Thymus (tissue), 11 donors: ENCODE measurements around the gene SMARCD3. TPM values are rescaled to one million over a fixed set of nuclear protein-coding genes. Genes with fewer than 3 reads are reported as not detected.

Source experiments
- DNase-seq, 9 donors: peaks; one replicate each; pipeline ENCODE4 v3.0.0-alpha.2; 2013; ENCODE audit warnings: low spot score in 9 of 9, low read depth in 6 of 9, missing footprints in 1 of 9
- H3K27ac ChIP-seq, 2 donors: one replicate each; pipeline ENCODE4 v1.5.1; 2013; ENCODE audit warnings: control low read depth in 1 of 2, low read depth in 1 of 2, low read length in 1 of 2, mild to moderate bottlenecking in 1 of 2, moderate library complexity in 1 of 2
- H3K27me3 ChIP-seq, 2 donors: one replicate each; pipeline ENCODE4 v1.5.1; 2013; ENCODE audit warnings: low read length in 1 of 2; ENCODE audit not compliant: control insufficient read depth in 2 of 2, insufficient read depth in 1 of 2
- H3K36me3 ChIP-seq, 2 donors: one replicate each; pipeline ENCODE4 v1.5.1; 2013; ENCODE audit warnings: low read length in 1 of 2, mild to moderate bottlenecking in 1 of 2, moderate library complexity in 1 of 2; ENCODE audit not compliant: control insufficient read depth in 2 of 2, insufficient read depth in 2 of 2
- H3K4me1 ChIP-seq, 2 donors: one replicate each; pipeline ENCODE4 v1.5.1; 2013; ENCODE audit warnings: low read length in 2 of 2; ENCODE audit not compliant: control insufficient read depth in 2 of 2, insufficient read depth in 2 of 2
- H3K4me3 ChIP-seq, 2 donors: one replicate each; pipeline ENCODE4 v1.5.1; 2013; ENCODE audit warnings: low read length in 2 of 2, control low read depth in 1 of 2, mild to moderate bottlenecking in 1 of 2
- H3K9me3 ChIP-seq, 2 donors: one replicate each; pipeline ENCODE4 v1.5.1; 2013; ENCODE audit warnings: low read length in 1 of 2, mild to moderate bottlenecking in 1 of 2; ENCODE audit not compliant: control insufficient read depth in 2 of 2, insufficient read depth in 1 of 2
- WGBS: extraction: QIAGEN DNeasy Blood & Tissue Kit; methylation state at CpG from one replicate; pipeline ENCODE4 v1.1.7; 2013; 5-methylcytosine and 5-hydroxymethylcytosine counted together
- polyA plus RNA-seq: library from polyadenylated mRNA; stranded (reverse); fragments of 200-250 nt; gene quantifications from one replicate; pipeline ENCODE4 v1.2.3, GENCODE V29; 2013
- total RNA-seq: library from RNA; stranded (reverse); fragments of 120-200 nt; gene quantifications from one replicate; pipeline ENCODE4 v1.2.4, GENCODE V29; 2013
- donor health status: healthy.

Gene SMARCD3
- total and polyA plus RNA-seq, 2 donors = 4.1 to 9.6 TPM

DNA sequence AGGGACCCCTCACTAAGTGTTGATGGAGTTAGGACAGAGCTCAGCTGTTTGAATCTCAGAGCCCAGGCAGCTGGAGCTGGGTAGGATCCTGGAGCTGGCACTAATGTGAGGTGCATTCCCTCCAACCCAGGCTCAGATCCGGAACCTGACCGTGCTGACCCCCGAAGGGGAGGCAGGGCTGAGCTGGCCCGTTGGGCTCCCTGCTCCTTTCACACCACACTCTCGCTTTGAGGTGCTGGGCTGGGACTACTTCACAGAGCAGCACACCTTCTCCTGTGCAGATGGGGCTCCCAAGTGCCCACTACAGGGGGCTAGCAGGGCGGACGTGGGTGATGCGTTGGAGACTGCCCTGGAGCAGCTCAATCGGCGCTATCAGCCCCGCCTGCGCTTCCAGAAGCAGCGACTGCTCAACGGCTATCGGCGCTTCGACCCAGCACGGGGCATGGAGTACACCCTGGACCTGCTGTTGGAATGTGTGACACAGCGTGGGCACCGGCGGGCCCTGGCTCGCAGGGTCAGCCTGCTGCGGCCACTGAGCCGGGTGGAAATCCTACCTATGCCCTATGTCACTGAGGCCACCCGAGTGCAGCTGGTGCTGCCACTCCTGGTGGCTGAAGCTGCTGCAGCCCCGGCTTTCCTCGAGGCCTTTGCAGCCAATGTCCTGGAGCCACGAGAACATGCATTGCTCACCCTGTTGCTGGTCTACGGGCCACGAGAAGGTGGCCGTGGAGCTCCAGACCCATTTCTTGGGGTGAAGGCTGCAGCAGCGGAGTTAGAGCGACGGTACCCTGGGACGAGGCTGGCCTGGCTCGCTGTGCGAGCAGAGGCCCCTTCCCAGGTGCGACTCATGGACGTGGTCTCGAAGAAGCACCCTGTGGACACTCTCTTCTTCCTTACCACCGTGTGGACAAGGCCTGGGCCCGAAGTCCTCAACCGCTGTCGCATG lies 11.0 kb downstream of the SMARCD3 start:
- WGBS = 98% methylated on average over 44 of the region's 44 CpGs
- no peaks in the 10 kb centered on the region for H3K9me3 ChIP-seq
- peaks cover 42 to 53% of the 10 kb centered on the region in 2 donors for H3K36me3 ChIP-seq
- H3K27me3 ChIP-seq = no peaks in the 10 kb centered on the region
- H3K27ac ChIP-seq = no peak overlapping the region
- no peak overlapping the region for H3K4me3 ChIP-seq
- peaks cover 12 to 18% of the 10 kb centered on the region in 2 donors for H3K4me1 ChIP-seq
- no peak for DNase-seq

DNA sequence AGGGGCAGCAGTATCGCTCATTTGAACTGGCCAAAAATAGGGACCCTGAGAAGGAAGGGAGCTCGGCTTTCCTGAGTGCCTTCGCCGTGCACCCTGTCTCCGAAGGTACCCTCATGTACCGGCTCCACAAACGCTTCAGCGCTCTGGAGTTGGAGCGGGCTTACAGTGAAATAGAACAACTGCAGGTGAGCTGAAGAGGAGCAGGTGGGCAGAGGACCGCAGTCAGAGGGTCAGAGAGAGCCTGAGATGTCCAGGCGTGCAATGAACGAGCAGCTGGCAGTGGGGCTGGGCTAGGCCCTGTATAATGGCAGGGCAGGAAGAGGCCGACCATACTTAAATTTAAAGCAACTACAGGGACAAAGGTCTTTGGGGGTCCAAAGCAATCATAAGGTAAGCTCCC lies 12.1 kb downstream of the SMARCD3 start:
- peaks cover 42 to 53% of the 10 kb centered on the region in 2 donors for H3K36me3 ChIP-seq

DNA sequence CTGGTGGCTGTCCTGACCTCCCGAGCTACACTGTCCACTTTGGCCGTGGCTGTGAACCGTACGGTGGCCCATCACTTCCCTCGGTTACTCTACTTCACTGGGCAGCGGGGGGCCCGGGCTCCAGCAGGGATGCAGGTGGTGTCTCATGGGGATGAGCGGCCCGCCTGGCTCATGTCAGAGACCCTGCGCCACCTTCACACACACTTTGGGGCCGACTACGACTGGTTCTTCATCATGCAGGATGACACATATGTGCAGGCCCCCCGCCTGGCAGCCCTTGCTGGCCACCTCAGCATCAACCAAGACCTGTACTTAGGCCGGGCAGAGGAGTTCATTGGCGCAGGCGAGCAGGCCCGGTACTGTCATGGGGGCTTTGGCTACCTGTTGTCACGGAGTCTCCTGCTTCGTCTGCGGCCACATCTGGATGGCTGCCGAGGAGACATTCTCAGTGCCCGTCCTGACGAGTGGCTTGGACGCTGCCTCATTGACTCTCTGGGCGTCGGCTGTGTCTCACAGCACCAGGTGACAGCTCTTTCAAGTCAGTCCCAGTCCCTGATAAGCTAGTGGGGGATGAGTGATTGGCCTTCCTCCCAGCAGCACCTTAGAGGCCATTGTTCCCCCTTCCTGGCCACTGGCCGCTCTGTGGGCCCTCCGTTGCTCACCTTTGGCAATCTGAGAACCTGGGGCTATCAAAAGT lies 13.3 kb downstream of the SMARCD3 start:
- no peak for DNase-seq
- 98% methylated on average over 28 of the region's 28 CpGs for WGBS

More for the DNA sequence above, 12.1 kb downstream of the SMARCD3 start:
- 96% methylated on average over 13 of the region's 13 CpGs for WGBS
- Histone ChIP-seq H3K27me3 (no peaks in the 10 kb centered on the region), H3K27ac (no peak overlapping the region), H3K4me1 (peaks cover 17 to 22% of the 10 kb centered on the region in 2 donors), H3K4me3 (no peak overlapping the region), H3K9me3 (peaks cover 0 to 3% of the 10 kb centered on the region in 2 donors)
- DNase-seq = no peak

DNA sequence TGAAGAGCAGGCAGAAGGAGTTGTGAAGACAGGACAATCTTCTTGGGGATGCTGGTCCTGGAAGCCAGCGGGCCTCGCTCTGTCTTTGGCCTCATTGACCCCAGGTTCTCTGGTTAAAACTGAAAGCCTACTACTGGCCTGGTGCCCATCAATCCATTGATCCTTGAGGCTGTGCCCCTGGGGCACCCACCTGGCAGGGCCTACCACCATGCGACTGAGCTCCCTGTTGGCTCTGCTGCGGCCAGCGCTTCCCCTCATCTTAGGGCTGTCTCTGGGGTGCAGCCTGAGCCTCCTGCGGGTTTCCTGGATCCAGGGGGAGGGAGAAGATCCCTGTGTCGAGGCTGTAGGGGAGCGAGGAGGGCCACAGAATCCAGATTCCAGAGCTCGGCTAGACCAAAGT lies 14.7 kb downstream of the SMARCD3 start:
- no peaks in the 10 kb centered on the region for H3K27me3 ChIP-seq
- peaks cover 17 to 22% of the 10 kb centered on the region in 2 donors for H3K4me1 ChIP-seq
- peak overlapping the region in 1 of 2 donors; percentile 75 for H3K27ac ChIP-seq
- WGBS = 86% methylated on average over 9 of the region's 9 CpGs
- peaks cover 0 to 3% of the 10 kb centered on the region in 2 donors for H3K9me3 ChIP-seq
- DNase-seq = no peak
- H3K4me3 ChIP-seq = peak overlapping the region; percentile 80 to 98
- peaks cover 33 to 41% of the 10 kb centered on the region in 2 donors for H3K36me3 ChIP-seq

More for the DNA sequence above, 13.3 kb downstream of the SMARCD3 start:
- H3K36me3 ChIP-seq = peaks cover 42 to 48% of the 10 kb centered on the region in 2 donors
- H3K9me3 ChIP-seq = peaks cover 0 to 3% of the 10 kb centered on the region in 2 donors
- H3K27me3 ChIP-seq = no peaks in the 10 kb centered on the region
- peaks cover 17 to 22% of the 10 kb centered on the region in 2 donors for H3K4me1 ChIP-seq
- H3K27ac ChIP-seq = no peak overlapping the region
- H3K4me3 ChIP-seq = no peak overlapping the region

DNA sequence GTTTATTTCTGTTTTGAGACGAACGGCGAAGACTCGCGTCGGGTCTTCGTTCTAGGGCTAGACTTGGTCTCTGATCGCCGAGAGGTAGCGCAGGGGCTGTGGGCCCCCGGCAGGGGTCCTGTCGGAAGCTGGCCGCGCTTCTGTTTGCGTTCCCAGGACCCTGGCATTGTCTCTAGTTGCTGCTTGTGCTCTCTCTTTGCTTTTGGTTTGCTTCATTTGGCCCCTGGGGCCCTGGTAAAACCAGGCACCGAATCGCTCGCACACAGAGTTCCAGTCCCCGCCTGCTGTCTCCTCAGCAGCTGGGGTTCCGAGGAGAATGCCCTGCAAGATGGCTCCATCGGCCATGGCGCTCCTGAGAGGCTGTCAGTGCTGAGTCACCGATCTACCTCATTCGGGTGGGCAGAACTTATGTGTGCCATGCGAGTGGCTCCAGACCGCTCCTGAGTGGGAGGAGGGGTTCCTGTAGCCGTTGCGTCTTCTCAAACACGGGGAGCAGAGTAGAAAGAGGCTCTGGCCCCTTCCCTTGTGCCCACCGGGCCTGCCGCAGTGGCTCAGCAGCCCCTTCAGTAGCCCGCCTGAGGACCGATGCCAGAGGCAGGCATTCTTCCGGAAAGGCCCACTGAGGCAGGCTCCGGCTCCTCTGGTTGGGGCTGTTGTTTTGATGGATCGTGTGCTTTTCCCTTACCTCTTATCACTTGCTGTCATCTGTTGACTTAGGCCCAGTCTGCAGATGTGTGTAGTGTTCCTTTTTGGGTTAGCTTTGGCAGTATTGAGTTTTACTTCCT lies 15.4 kb downstream of the SMARCD3 start:
- H3K4me1 ChIP-seq = peaks cover 17 to 26% of the 10 kb centered on the region in 2 donors
- DNase-seq = peak in 1 of 9 donors; percentile 71
- H3K36me3 ChIP-seq = peaks cover 26 to 35% of the 10 kb centered on the region in 2 donors
- peak overlapping the region; percentile 75 to 87 for H3K27ac ChIP-seq
- no peaks in the 10 kb centered on the region for H3K27me3 ChIP-seq
- peak overlapping the region; percentile 80 to 98 for H3K4me3 ChIP-seq
- peaks cover 0 to 3% of the 10 kb centered on the region in 2 donors for H3K9me3 ChIP-seq
- under 1% methylated on average over 36 of the region's 36 CpGs for WGBS

DNA sequence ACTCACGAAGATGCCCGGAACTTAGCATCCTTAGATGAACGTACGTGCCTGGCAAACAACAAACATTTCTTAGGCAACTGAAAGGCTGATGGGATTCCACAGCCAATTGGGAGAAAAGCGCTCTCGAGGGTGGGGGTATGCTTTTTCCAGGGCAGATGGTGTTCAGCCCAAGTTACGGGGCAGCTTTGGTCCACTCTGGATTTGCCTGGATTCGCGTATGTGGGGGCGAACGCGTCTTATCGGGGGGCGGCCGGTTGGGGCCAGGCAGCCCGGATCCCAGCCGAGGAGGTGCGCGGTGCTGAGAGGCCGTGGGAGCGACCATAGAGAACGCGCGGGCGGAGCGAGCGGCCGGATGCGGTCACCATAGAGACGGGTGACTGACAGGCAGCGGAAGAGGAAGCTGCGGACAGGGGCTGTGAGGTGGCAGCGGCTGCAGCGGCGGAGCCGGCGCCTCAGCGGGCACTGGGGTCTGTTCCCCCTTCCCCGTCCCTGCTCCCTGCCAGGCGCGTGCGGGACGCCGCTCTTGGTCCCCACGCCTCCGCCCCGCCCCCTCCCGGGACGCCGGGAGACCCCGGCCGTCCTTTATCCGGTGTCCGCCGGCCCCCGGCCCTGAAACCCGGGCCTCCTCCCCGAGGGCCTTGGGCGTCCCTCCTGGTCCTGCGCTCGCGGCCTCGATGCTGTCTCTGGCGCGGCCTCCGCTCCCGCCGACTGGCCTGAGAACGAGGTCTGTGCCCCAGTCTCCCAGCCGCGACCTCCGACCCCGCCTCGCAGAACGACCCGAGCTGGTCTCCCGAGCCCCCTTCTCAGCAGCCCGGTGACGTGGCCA lies 16.2 kb downstream of the SMARCD3 start, which contains the start of gene CHPF2:
CHPF2 (plus strand) TSS at position 393 of the 826 bp plus-strand sequence. CDS start 1,529 bp downstream, outside the sequence.
- Histone ChIP-seq H3K27me3 (no peaks in the 10 kb centered on the region), H3K36me3 (peaks cover 18 to 27% of the 10 kb centered on the region in 2 donors), H3K4me1 (peaks cover 17 to 32% of the 10 kb centered on the region in 2 donors), H3K4me3 (peak within 1 kb of the TSS; percentile 80 to 98), H3K27ac (peak within 1 kb of the TSS; percentile 75 to 87), H3K9me3 (peaks cover 0 to 3% of the 10 kb centered on the region in 2 donors)
- WGBS = under 1% methylated on average over 79 of the region's 79 CpGs
- peak in 8 of 9 donors; percentile 68 to 93 (median 84) for DNase-seq

DNA sequence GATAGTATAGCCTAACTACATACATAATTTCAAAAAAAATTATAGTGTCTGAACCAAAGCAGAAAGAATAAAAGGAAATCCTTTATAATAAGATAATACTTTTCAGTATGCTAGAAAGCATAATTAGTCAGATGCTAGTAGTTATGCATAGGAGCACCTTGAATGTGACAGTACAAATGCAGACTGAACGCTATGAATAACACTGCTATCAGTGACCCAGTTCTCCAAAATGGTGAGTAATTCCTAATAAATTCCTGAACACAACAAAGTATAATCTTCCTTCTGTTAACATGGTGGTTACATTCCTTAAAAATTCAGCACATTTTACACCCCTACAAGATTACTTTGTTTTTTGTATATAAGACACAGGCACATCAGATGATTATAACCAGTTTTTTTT lies 17.4 kb downstream of the SMARCD3 start:
- Histone ChIP-seq H3K27me3 (no peaks in the 10 kb centered on the region), H3K4me1 (peaks cover 20 to 37% of the 10 kb centered on the region in 2 donors), H3K36me3 (peaks cover 12 to 15% of the 10 kb centered on the region in 2 donors), H3K9me3 (peaks cover 0 to 3% of the 10 kb centered on the region in 2 donors), H3K4me3 (no peak overlapping the region), H3K27ac (no peak overlapping the region)
- WGBS = 96% methylated on average over 1 of the region's 1 CpG
- no peak for DNase-seq

DNA sequence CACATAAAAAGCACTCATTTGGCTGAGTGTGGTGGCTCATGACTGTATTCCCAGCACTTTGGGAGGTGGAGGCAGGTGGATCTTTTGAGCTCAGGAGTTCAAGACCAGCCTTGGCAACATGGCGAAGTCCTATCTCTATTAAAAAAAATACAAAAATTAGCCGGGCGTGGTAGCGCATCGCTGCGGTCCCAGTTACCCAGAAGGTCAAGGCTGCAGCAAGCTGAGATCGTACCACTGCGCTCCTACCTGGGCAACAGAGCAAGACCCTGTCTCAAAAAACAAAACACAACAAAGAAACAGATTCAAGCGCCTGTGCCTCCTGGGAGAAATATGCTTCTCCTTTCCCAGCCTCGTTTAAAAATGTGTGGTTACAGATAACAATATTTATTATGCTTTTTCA lies 19.2 kb downstream of the SMARCD3 start:
- Histone ChIP-seq H3K4me1 (peaks cover 23 to 40% of the 10 kb centered on the region in 2 donors), H3K9me3 (peaks cover 0 to 3% of the 10 kb centered on the region in 2 donors), H3K27ac (no peak overlapping the region), H3K4me3 (no peak overlapping the region), H3K27me3 (no peaks in the 10 kb centered on the region), H3K36me3 (peaks cover 5 to 7% of the 10 kb centered on the region in 2 donors)
- no peak for DNase-seq
- 94% methylated on average over 10 of the region's 10 CpGs for WGBS
